ENCODE results near the gene SURF4.
"Not testable (repeated sequence)": the region's sequence is repeated elsewhere in the genome, so short reads cannot be mapped to it uniquely, and the experiment has no call there.

SURF4 gene

GRCh38 chr9:133393399-133393798 is 17.5 kb upstream of the SURF4 start:
- Histone ChIP-seq H3K27me3 (ENCODE audit: control insufficient read depth, insufficient read depth, low read length) (peaks cover 38% of the 10 kb centered on the region), H3K4me3 (ENCODE audit: low read length) (no peak overlapping the region), H3K9me3 (ENCODE audit: control insufficient read depth, low read length) (no peaks in the 10 kb centered on the region), H3K4me1 (ENCODE audit: control insufficient read depth, insufficient read depth, low read length) (no peaks in the 10 kb centered on the region), H3K36me3 (ENCODE audit: control insufficient read depth, insufficient read depth, low read length) (no peaks in the 10 kb centered on the region), H3K9ac (ENCODE audit: low read length) (no peak overlapping the region)

- not testable (repeated sequence) for H3K36me3 ChIP-seq (ENCODE audit: control insufficient read depth, insufficient read depth, low read length); H3K9ac ChIP-seq (ENCODE audit: low read length); H3K9me3 ChIP-seq (ENCODE audit: control insufficient read depth, low read length); H3K4me1 ChIP-seq (ENCODE audit: control insufficient read depth, insufficient read depth, low read length); H3K4me3 ChIP-seq (ENCODE audit: low read length)
- peaks cover 34% of the 10 kb centered on the region for H3K27me3 ChIP-seq (ENCODE audit: control insufficient read depth, insufficient read depth, low read length)
These were observed 16.4 kb upstream of the SURF4 start for GRCh38 chr9:133392308-133392707.

- H3K4me3 ChIP-seq (ENCODE audit: low read length); H3K36me3 ChIP-seq (ENCODE audit: control insufficient read depth, insufficient read depth, low read length); H3K9ac ChIP-seq (ENCODE audit: low read length); H3K4me1 ChIP-seq (ENCODE audit: control insufficient read depth, insufficient read depth, low read length); H3K9me3 ChIP-seq (ENCODE audit: control insufficient read depth, low read length): not testable (repeated sequence)
- H3K27me3 ChIP-seq (ENCODE audit: control insufficient read depth, insufficient read depth, low read length), result peaks cover 28% of the 10 kb centered on the region
These were observed 15.6 kb upstream of the SURF4 start for GRCh38 chr9:133391449-133391848.

GRCh38 chr9:133390713-133391112 is 14.9 kb upstream of the SURF4 start:
- Histone ChIP-seq H3K4me3 (ENCODE audit: low read length) (no peak overlapping the region), H3K27me3 (ENCODE audit: control insufficient read depth, insufficient read depth, low read length) (peaks cover 26% of the 10 kb centered on the region), H3K4me1 (ENCODE audit: control insufficient read depth, insufficient read depth, low read length) (no peaks in the 10 kb centered on the region), H3K9ac (ENCODE audit: low read length) (no peak overlapping the region), H3K36me3 (ENCODE audit: control insufficient read depth, insufficient read depth, low read length) (no peaks in the 10 kb centered on the region), H3K9me3 (ENCODE audit: control insufficient read depth, low read length) (no peaks in the 10 kb centered on the region)

GRCh38 chr9:133389562-133389961 is 13.7 kb upstream of the SURF4 start:
- Histone ChIP-seq H3K9me3 (ENCODE audit: control insufficient read depth, low read length) (no peaks in the 10 kb centered on the region), H3K4me1 (ENCODE audit: control insufficient read depth, insufficient read depth, low read length) (no peaks in the 10 kb centered on the region), H3K27me3 (ENCODE audit: control insufficient read depth, insufficient read depth, low read length) (peaks cover 15% of the 10 kb centered on the region), H3K4me3 (ENCODE audit: low read length) (no peak overlapping the region), H3K36me3 (ENCODE audit: control insufficient read depth, insufficient read depth, low read length) (no peaks in the 10 kb centered on the region), H3K9ac (ENCODE audit: low read length) (no peak overlapping the region)

GRCh38 chr9:133389025-133389557 is 13.2 kb upstream of the SURF4 start:
- H3K4me1 ChIP-seq (ENCODE audit: control insufficient read depth, insufficient read depth, low read length), result no peaks in the 10 kb centered on the region
- no peak overlapping the region for H3K9ac ChIP-seq (ENCODE audit: low read length)
- H3K4me3 ChIP-seq (ENCODE audit: low read length), result no peak overlapping the region
- no peaks in the 10 kb centered on the region for H3K9me3 ChIP-seq (ENCODE audit: control insufficient read depth, low read length)
- no peaks in the 10 kb centered on the region for H3K36me3 ChIP-seq (ENCODE audit: control insufficient read depth, insufficient read depth, low read length)
- peaks cover 11% of the 10 kb centered on the region for H3K27me3 ChIP-seq (ENCODE audit: control insufficient read depth, insufficient read depth, low read length)

- no peaks in the 10 kb centered on the region for H3K36me3 ChIP-seq (ENCODE audit: control insufficient read depth, insufficient read depth, low read length)
- no peaks in the 10 kb centered on the region for H3K9me3 ChIP-seq (ENCODE audit: control insufficient read depth, low read length)
- no peak overlapping the region for H3K4me3 ChIP-seq (ENCODE audit: low read length)
- peaks cover 5% of the 10 kb centered on the region for H3K27me3 ChIP-seq (ENCODE audit: control insufficient read depth, insufficient read depth, low read length)
- no peak overlapping the region for H3K9ac ChIP-seq (ENCODE audit: low read length)
- H3K4me1 ChIP-seq (ENCODE audit: control insufficient read depth, insufficient read depth, low read length), result no peaks in the 10 kb centered on the region
These were observed 11.8 kb upstream of the SURF4 start for GRCh38 chr9:133387680-133388079.

- H3K4me1 ChIP-seq (ENCODE audit: control insufficient read depth, insufficient read depth, low read length), result no peaks in the 10 kb centered on the region
- no peak overlapping the region for H3K4me3 ChIP-seq (ENCODE audit: low read length)
- no peaks in the 10 kb centered on the region for H3K36me3 ChIP-seq (ENCODE audit: control insufficient read depth, insufficient read depth, low read length)
- H3K9me3 ChIP-seq (ENCODE audit: control insufficient read depth, low read length), result no peaks in the 10 kb centered on the region
- no peak overlapping the region for H3K9ac ChIP-seq (ENCODE audit: low read length)
- peaks cover 5% of the 10 kb centered on the region for H3K27me3 ChIP-seq (ENCODE audit: control insufficient read depth, insufficient read depth, low read length)
These were observed 10.5 kb upstream of the SURF4 start for GRCh38 chr9:133386338-133386737.

- peaks cover 1% of the 10 kb centered on the region for H3K27me3 ChIP-seq (ENCODE audit: control insufficient read depth, insufficient read depth, low read length)
- no peak overlapping the region for H3K9ac ChIP-seq (ENCODE audit: low read length)
- no peak overlapping the region for H3K4me3 ChIP-seq (ENCODE audit: low read length)
- H3K36me3 ChIP-seq (ENCODE audit: control insufficient read depth, insufficient read depth, low read length), result no peaks in the 10 kb centered on the region
- H3K4me1 ChIP-seq (ENCODE audit: control insufficient read depth, insufficient read depth, low read length), result no peaks in the 10 kb centered on the region
- H3K9me3 ChIP-seq (ENCODE audit: control insufficient read depth, low read length), result no peaks in the 10 kb centered on the region
These were observed 9.6 kb upstream of the SURF4 start for GRCh38 chr9:133385452-133385851.

GRCh38 chr9:133384736-133385321 is 9.0 kb upstream of the SURF4 start:
- Histone ChIP-seq H3K9me3 (ENCODE audit: control insufficient read depth, low read length) (no peaks in the 10 kb centered on the region), H3K36me3 (ENCODE audit: control insufficient read depth, insufficient read depth, low read length) (no peaks in the 10 kb centered on the region), H3K4me3 (ENCODE audit: low read length) (no peak overlapping the region), H3K9ac (ENCODE audit: low read length) (no peak overlapping the region), H3K27me3 (ENCODE audit: control insufficient read depth, insufficient read depth, low read length) (no peaks in the 10 kb centered on the region), H3K4me1 (ENCODE audit: control insufficient read depth, insufficient read depth, low read length) (no peaks in the 10 kb centered on the region)

- no peaks in the 10 kb centered on the region for H3K27me3 ChIP-seq (ENCODE audit: control insufficient read depth, insufficient read depth, low read length)
- no peak overlapping the region for H3K9ac ChIP-seq (ENCODE audit: low read length)
- H3K36me3 ChIP-seq (ENCODE audit: control insufficient read depth, insufficient read depth, low read length), result no peaks in the 10 kb centered on the region
These were observed 7.6 kb upstream of the SURF4 start for GRCh38 chr9:133383438-133383837.

GRCh38 chr9:133382507-133383141 is 6.8 kb upstream of the SURF4 start:
- Histone ChIP-seq H3K27me3 (ENCODE audit: control insufficient read depth, insufficient read depth, low read length) (no peaks in the 10 kb centered on the region), H3K9me3 (ENCODE audit: control insufficient read depth, low read length) (no peaks in the 10 kb centered on the region), H3K4me3 (ENCODE audit: low read length) (no peak overlapping the region), H3K9ac (ENCODE audit: low read length) (no peak overlapping the region), H3K4me1 (ENCODE audit: control insufficient read depth, insufficient read depth, low read length) (peaks cover 13% of the 10 kb centered on the region), H3K36me3 (ENCODE audit: control insufficient read depth, insufficient read depth, low read length) (no peaks in the 10 kb centered on the region)

More at GRCh38 chr9:133383438-133383837, 7.6 kb upstream of the SURF4 start:
- no peaks in the 10 kb centered on the region for H3K9me3 ChIP-seq (ENCODE audit: control insufficient read depth, low read length)
- H3K4me3 ChIP-seq (ENCODE audit: low read length), result no peak overlapping the region
- H3K4me1 ChIP-seq (ENCODE audit: control insufficient read depth, insufficient read depth, low read length), result peaks cover 5% of the 10 kb centered on the region
